DMS53 treated with DMSO at 0.1 percent for 48 hours (cell line): ENCODE measurements around the gene IRAK1BP1.
"Not testable (repeated sequence)": the region's sequence is repeated elsewhere in the genome, so short reads cannot be mapped to it uniquely, and the experiment has no call there.

Experiments used
- DNase-seq: peaks from one replicate; lab custom pipeline; 2025; ENCODE audit not compliant: unreplicated experiment; lab: John Stamatoyannopoulos, UW

Gene IRAK1BP1

GRCh38 chr6:78883651-78884050 lies 16.3 kb downstream of the IRAK1BP1 start:
- DNase-seq: no peak

DNA sequence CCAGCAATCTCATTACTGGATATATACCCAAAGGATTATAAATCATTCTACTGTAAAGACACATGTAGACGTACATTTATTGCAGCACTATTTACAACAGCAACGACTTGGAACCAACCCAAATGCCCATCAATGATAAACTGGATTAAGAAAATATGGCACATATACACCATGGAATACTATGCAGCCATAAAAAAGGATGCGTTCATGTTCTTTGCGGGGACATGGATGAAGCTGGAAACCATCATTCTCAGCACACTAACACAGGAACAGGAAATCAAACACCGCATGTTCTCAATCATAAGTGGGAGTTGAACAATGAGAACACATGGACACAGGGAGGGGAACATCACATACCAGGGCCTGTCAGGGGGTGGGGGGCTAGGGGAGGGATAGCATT lies 22.6 kb downstream of the IRAK1BP1 start:
- not testable (repeated sequence) for DNase-seq

- no peak for DNase-seq
Measured at GRCh38 chr6:78896227-78896626, 28.9 kb downstream of the IRAK1BP1 start.

- DNase-seq: no peak
Measured at GRCh38 chr6:78908621-78909020, 41.3 kb downstream of the IRAK1BP1 start.

GRCh38 chr6:78909391-78909790 lies 42.0 kb downstream of the IRAK1BP1 start:
- DNase-seq: no peak

- no peak for DNase-seq
Measured at GRCh38 chr6:78910010-78910409, 42.7 kb downstream of the IRAK1BP1 start.

GRCh38 chr6:78910591-78911171 lies 43.3 kb downstream of the IRAK1BP1 start:
- no peak for DNase-seq

- DNase-seq: no peak
Measured at GRCh38 chr6:78911218-78911940, 44.0 kb downstream of the IRAK1BP1 start.

DNA sequence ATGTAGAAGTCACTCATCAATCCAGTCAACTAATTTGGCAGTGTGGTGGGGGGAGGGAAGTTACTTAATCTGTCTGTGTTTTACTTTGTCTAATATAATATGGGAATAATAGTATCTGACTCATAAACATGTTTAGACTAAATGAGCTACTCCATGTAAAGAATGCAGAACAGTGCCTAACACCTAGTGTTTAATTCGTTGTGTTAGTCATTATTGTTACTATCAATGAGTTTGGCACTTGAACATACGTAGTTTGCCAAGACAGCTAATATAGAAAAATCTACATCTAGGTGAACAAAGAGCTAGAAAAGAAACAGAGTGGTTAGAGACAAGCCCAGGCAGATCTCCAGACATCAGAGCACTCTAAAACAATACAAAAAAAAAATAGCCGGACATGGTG lies 49.1 kb downstream of the IRAK1BP1 start:
- no peak for DNase-seq

DNA sequence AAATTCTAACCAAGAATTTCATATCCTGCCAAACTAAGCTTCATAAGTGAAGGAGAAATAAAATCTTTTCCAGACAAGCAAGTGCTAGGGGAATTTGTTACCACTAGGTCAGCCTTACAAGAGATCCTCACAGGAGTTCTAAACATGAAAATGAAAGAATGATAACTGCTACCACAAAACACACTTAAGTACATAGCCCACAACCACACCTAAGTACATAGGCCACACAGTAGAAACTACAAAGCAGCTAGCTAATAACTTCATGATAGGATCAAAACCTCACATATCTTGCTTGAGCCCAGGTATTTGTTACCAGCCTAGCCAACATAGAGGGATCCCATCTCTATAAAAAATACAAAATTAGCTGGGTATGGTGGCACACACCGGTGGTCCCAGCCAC lies 50.4 kb downstream of the IRAK1BP1 start:
- no peak for DNase-seq

DNA sequence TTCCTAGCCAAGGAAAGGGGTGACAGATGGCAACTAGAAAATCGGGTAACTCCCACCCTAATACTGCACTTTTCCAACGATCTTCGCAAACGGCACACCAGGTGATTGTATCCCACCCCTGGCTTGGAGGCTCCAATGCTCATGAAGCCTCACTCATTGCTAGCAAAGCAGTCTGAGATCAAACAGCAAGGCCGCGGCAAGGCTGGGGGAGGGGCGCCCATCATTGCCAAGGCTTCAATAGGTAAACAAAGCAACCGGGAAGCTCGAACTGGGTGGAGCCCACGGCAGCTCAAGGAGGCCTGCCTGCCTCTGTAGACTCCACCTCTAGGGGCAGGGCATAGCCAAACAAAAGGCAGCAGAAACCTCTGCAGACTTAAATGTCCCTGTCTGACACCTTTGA lies 53.8 kb downstream of the IRAK1BP1 start:
- not testable (repeated sequence) for DNase-seq

DNA sequence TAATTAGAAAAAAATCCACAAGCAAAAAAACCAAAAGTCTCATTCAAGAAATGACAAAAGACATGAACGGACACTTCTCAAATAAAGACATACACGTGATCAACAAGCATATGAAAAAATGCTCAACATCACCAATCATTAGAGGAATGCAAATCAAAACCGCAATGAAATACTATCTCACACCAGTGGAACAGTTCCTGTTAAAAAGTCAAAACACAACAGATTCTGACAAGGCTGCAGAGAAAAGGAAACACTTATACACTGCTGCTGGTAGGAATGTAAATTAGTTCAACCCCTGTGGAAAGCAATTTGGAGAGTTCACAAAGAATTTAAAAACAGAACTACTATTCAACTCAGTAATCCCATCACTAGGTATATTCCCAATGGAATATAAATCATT lies 58.0 kb downstream of the IRAK1BP1 start:
- no peak for DNase-seq

DNA sequence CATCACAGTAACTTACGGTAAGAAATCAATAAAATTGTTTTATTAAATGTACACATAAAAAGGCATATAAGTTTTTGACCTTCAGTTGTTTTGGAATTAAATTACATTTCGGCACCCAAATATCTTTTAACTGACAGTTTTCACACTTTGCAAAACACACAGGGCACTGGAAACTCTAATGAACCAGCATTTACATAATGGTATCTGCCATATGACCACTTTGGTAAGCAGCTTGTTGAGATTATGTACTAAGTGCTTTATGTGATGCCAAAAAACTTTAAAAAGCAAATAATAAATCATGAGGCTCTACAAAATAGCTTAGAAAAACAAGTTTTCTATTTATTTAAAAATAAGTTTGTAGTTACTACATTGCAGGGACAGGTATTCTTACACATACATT lies 68.2 kb downstream of the IRAK1BP1 start:
- no peak for DNase-seq

DNA sequence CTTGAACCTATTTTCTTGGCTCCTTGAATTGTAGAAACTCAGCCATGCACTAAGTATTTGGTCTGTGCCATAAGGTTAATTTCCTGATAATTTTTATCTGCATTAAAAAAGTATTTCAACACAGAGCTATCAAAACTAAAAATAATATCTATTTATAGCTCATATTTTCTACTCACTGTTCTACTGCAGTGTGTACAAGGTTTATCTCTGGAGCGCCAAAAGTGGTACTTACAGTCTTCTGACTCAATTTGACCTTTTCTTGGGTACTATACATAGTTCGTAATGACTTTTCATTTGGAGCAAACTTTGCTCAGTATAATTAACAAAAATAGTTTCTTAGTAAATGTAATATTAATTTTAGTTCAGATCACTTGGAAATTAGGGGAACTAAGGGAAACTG lies 69.2 kb downstream of the IRAK1BP1 start:
- no peak for DNase-seq

GRCh38 chr6:78942446-78942845 lies 75.1 kb downstream of the IRAK1BP1 start:
- no peak for DNase-seq

DNA sequence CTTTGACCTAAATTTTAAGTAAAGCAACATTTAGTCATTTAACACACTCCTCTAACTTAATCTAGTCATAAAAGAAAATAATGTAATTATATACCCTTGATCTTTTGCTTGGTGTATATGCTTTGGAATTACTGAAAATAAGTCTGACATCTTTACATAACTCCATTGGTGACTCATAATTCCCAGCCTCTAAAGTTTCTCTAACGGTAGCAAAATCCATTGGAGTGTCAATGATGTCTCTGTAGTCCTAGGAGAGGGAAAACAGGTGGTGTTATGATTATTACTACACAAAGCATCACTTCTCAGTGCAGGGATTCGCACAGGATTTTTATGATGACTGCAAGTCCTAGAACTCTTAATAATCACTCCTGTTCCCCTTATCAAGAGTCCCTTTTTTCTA lies 80.2 kb downstream of the IRAK1BP1 start:
- no peak for DNase-seq

GRCh38 chr6:78947962-78948361 lies 80.6 kb downstream of the IRAK1BP1 start:
- DNase-seq: no peak

GRCh38 chr6:78948785-78949184 lies 81.4 kb downstream of the IRAK1BP1 start:
- no peak for DNase-seq

- no peak for DNase-seq
Measured at GRCh38 chr6:78952362-78952761, 85.0 kb downstream of the IRAK1BP1 start.
